HG02973 (cell line): ENCODE data around the gene RPAP3.

Experiments
- ATAC-seq: cut with Tn5 transposase; IDR thresholded peaks from one replicate; pipeline ENCODE4 v1.9.1; 2021; ENCODE audit warnings: moderate library complexity; ENCODE audit not compliant: unreplicated experiment

RPAP3 gene

GRCh38 chr12:47611906-47612305, 93.9 kb downstream of the RPAP3 start:
- no peak for ATAC-seq
